ES-I3 (cell line): ENCODE results near the gene SLC52A3.

Experiments used
- H3K36me3 ChIP-seq: 2 replicates; pipeline ENCODE4 v1.6.1; 2013; ENCODE audit warnings: mild to moderate bottlenecking, low read length, control low read depth, moderate library complexity; ENCODE audit not compliant: insufficient read depth
- H3K4me1 ChIP-seq: 2 replicates; pipeline ENCODE4 v1.6.1; 2013; ENCODE audit warnings: mild to moderate bottlenecking, control low read depth, low read length; ENCODE audit not compliant: insufficient read depth
- H3K9ac ChIP-seq: 2 replicates; pipeline ENCODE4 v1.6.1; 2013; ENCODE audit warnings: low read depth, mild to moderate bottlenecking, low read length, moderate library complexity
- H3K9me3 ChIP-seq: 2 replicates; pipeline ENCODE4 v1.6.1; 2013; ENCODE audit warnings: mild to moderate bottlenecking, low read length, moderate library complexity; ENCODE audit not compliant: control insufficient read depth, insufficient read depth

Gene SLC52A3

DNA sequence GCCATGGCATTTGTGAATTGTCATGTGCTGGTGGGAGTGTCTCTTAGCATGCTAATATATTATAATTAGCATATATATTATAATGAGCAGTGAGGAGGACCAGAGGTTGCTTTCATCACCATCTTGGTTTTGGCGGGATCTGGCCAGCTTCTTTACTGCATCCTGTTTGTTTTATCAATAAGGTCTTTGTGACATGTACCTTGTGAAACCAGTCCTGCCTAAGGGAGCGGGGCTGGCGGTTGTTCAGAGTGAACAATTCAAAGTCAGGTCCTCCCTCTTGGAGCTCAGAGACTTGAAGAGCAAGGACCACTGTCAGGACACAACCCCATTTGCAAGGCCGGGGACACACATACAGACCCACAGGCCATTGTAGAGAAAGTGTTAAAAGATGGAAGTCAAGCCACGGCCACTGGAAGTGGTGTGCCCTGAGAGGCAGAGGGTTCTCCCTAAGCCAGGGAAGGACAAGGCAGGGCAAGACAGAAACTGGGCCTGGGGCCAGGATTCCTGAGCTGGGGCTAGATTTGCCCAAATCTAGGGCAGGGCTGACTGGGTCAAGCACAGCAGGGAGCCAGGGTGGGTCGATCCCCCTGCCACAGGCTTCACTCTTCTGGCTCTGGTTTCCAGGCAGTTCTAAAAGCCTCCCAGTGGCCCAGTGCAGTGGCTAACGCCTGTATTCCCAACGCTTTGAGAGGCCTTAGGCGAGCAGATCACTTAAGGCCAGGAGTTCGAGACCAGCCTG, 14.2 kb downstream of the SLC52A3 start:
- Histone ChIP-seq H3K4me1 (no peaks in the 10 kb centered on the region), H3K36me3 (no peaks in the 10 kb centered on the region), H3K9me3 (no peaks in the 10 kb centered on the region), H3K9ac (no peak overlapping the region)

DNA sequence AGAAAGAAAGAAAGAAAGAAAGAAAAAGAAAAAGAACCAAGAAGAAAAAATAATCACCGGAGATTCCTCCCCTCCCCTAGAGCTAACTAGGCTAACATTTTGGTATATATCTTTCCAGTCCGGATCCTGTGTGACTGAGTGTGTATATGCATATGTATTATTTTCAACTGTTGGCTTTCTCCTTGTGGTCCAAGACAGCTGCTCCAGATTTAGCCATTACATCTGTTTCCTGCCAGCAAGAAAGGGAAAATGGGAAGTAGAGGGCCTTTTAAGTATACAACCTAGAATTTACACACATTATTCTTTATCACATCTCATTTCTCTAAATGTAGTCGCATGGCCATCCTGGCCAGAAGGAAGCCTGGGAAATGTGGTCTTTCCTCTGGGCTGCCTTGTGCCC, 15.2 kb downstream of the SLC52A3 start:
- Histone ChIP-seq H3K36me3 (no peaks in the 10 kb centered on the region), H3K9me3 (no peaks in the 10 kb centered on the region), H3K4me1 (no peaks in the 10 kb centered on the region), H3K9ac (no peak overlapping the region)

DNA sequence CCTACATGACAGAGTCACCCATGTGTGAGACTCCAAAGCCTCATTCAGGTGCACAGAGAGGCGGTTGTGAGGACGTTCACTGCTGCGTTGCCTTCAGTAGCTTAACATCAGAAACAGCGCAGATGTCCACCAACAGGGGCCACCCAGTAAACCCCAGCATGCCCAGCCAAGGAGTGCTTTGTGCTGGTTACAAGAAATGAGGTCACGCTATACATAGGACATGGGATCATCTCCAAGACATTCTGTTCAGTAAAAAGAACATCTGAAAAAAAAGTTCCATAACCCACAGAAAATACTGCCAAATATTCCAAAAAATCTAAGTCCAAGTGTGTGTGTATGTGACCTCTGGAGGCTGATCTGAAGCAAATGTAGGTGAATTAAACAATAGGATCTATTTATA, 16.0 kb downstream of the SLC52A3 start:
- no peak overlapping the region for H3K9ac ChIP-seq
- no peaks in the 10 kb centered on the region for H3K9me3 ChIP-seq
- no peaks in the 10 kb centered on the region for H3K4me1 ChIP-seq
- H3K36me3 ChIP-seq: no peaks in the 10 kb centered on the region

DNA sequence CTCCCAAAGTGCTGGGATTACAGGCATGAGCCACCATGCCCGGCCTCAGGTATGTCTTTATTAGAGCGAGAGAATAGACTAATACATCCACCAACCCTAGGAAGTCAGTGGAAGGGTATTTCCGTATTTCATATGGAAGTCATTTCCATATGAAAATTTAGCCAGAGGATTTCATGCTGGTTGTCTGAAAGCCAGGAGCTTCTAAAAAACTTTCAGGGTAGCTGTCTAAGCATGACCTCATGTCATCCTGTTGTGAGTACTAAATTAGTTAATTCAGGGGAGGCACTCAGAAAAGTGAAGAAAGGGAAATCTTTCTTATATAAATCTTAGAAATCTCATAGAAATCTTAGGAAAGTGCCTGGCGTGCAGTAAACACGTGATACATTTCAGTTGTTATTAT, 16.5 kb downstream of the SLC52A3 start:
- no peaks in the 10 kb centered on the region for H3K36me3 ChIP-seq
- H3K9me3 ChIP-seq: no peaks in the 10 kb centered on the region
- H3K4me1 ChIP-seq: no peaks in the 10 kb centered on the region
- H3K9ac ChIP-seq: no peak overlapping the region

DNA sequence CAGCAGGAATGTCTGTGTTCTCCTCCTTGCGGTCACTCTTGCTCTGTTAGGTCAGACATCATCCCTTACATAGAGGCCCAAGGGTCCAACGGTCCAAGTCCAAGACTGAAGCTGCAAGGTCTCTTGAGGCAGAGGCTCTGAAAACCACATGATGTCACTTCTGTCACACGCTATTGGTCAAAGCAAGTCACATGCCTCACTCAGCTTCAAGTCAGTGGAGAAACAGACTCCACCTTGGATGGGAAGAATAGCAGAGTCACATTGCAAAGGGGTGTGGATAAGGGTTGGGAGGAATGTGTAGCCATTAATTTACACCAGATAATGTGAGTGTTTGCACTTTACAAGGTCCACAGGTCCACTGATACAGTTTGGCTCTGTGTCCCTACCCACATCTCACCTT, 17.5 kb downstream of the SLC52A3 start:
- H3K4me1 ChIP-seq: no peaks in the 10 kb centered on the region
- H3K9ac ChIP-seq: no peak overlapping the region
- no peaks in the 10 kb centered on the region; the same call in 1 of the 2 replicates for H3K9me3 ChIP-seq
- no peaks in the 10 kb centered on the region for H3K36me3 ChIP-seq

DNA sequence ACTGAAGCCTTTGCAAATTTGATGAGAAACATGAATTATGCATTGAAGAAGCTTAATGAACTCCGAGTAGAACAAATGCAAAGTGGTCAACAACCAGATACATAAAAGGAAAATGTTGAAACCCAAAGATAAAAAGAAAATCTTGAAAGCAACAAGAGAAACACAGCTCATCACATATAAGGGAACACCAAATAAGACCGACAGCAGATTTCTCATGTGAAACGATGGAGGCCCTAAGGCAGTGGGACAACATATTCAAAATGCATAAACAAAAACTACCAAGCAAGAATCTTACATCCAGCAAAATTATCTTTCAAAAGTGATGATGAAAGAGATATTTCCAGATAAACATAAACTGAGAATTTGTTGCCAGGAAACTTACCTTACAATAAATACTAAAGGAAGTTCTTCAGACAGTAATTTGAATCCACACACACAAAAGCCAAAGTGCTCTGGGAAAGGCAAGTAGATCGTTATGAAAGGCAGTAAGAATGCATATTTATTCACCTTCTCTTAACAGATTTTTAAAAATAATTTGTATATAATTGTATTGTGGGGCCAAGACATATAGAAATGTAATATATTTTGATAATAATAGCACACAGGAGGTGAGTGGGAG, 22.5 kb downstream of the SLC52A3 start:
- Histone ChIP-seq H3K9me3 (peaks cover 7% of the 10 kb centered on the region; the same call in 1 of the 2 replicates), H3K9ac (no peak overlapping the region), H3K36me3 (no peaks in the 10 kb centered on the region), H3K4me1 (no peaks in the 10 kb centered on the region)

DNA sequence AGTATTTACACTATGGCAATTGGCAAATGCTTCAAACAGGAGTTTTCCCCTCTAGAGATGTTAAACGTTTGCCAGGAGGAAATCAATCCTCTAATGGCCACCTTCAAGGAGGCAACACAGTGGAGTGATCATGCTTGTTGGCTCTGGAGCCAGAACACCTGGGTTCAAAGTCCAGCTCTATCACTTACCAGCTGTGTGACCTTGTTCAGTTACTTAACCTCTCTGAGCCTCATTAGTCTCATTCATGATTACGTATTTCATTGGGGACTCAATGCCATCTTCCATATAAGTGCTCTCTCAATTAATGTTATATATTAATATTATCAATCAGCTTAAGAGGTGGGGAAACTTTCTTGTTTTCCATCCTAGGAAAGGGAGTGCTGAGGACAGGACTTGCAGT, 26.1 kb downstream of the SLC52A3 start:
- Histone ChIP-seq H3K9ac (no peak overlapping the region), H3K9me3 (peaks cover 7% of the 10 kb centered on the region; the same call in 1 of the 2 replicates), H3K4me1 (no peaks in the 10 kb centered on the region), H3K36me3 (no peaks in the 10 kb centered on the region)

DNA sequence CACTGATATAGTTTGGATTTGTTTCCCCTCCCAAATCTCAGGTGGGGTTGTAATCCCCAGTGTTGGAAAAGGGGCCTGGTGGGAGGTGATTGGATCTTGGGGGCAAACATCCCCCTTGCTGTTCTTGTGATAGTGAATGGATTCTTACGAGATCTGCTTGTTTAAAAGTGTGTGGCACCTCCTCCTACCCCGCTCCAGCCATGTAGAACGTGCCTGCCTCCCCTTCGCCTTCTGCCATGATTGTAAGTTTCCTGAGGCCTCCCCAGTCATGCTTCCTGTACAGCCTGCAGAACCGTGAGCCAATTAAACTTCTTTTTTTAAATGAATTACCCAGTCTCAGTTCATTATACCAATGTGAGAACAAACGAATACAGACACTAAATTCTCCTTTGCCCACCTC, 26.7 kb downstream of the SLC52A3 start:
- no peaks in the 10 kb centered on the region for H3K4me1 ChIP-seq
- H3K9ac ChIP-seq: no peak overlapping the region
- H3K9me3 ChIP-seq: peaks cover 7% of the 10 kb centered on the region; the same call in 1 of the 2 replicates
- H3K36me3 ChIP-seq: no peaks in the 10 kb centered on the region

DNA sequence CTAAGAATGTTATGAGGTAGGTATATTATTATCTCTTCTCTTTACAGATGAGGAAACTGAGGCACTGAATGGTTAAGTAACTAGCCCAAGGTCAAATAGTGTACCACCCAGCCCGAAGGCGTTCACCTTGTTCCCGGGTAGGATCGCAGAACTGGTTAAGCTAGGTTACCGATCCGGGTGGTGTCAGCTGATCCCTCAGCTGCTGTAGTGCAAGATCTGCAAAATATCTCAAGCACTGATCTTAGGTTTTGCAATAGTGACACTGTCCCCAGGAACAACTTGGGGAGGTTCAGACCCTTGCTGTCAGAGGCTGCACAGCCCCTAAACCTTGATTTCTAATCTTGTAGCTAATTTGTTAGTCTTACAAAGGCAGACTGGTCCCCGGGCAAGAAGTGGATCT, 28.1 kb downstream of the SLC52A3 start:
- Histone ChIP-seq H3K4me1 (no peaks in the 10 kb centered on the region), H3K9ac (no peak overlapping the region), H3K36me3 (no peaks in the 10 kb centered on the region), H3K9me3 (peaks cover 7% of the 10 kb centered on the region; the same call in 1 of the 2 replicates)

DNA sequence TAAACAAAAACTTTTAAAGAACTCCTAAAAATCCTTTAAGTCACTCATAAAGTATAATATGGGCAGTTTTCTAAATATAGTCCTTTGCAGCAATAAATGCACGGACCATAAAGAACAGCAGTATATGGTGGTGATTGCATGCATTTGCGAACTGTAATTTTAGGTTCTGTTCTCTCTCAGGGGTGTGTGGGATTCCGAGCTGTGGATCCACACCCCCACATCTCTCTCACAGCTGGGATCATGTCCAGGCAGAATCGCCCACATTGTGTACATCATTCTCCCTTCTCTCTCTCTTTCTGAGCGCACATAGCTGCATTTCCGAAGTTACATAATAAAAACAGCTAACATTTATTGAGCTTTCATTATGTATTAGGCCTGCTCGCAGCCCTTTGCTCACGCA, 28.6 kb downstream of the SLC52A3 start:
- H3K9ac ChIP-seq: no peak overlapping the region
- no peaks in the 10 kb centered on the region for H3K4me1 ChIP-seq
- H3K36me3 ChIP-seq: no peaks in the 10 kb centered on the region
- peaks cover 5% of the 10 kb centered on the region; the same call in 1 of the 2 replicates for H3K9me3 ChIP-seq

DNA sequence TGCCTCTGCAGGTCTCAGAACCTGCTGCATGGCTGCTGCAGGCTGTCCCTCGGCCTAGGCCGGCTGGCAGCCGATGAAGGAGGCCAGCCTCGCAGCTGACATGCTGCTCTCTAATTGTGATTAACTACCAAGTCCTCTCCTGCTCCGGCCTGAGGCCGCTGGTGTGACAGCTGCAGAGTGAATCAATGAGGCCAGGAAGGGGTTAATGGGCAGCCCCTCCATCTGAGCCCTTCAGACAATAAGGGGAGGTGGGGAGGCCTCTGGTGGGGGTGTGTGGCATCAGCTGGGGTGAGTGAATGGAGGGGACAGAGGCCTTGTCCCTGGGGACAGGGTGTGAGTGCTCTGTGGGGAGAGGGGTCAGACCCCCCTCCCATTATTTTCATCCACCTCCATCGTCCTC, 34.4 kb downstream of the SLC52A3 start:
- peaks cover 3% of the 10 kb centered on the region; the same call in 1 of the 2 replicates for H3K4me1 ChIP-seq
- no peaks in the 10 kb centered on the region for H3K9me3 ChIP-seq
- H3K36me3 ChIP-seq: no peaks in the 10 kb centered on the region
- no peak overlapping the region for H3K9ac ChIP-seq

DNA sequence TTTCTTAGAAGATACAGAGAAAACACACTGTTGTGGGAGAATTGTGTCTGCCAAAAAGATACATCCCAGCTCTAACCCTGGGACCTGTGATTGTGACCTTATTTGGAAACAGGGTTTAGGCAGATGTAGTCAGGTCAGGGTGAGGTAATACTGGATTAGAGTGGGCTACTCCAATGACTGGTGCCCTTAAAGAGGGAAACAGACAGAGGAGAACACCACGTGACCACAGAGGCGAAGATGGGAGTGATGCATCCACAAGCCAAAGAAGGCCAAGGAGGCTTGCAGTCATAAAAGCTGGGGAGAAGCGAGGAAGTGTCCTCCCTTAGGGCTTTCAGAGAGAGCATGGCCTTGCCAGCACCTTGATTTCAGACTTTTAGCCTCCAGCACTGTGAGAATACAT, 35.6 kb downstream of the SLC52A3 start:
- H3K9ac ChIP-seq: no peak overlapping the region
- peaks cover 3% of the 10 kb centered on the region; the same call in 1 of the 2 replicates for H3K4me1 ChIP-seq
- H3K9me3 ChIP-seq: no peaks in the 10 kb centered on the region
- H3K36me3 ChIP-seq: no peaks in the 10 kb centered on the region

DNA sequence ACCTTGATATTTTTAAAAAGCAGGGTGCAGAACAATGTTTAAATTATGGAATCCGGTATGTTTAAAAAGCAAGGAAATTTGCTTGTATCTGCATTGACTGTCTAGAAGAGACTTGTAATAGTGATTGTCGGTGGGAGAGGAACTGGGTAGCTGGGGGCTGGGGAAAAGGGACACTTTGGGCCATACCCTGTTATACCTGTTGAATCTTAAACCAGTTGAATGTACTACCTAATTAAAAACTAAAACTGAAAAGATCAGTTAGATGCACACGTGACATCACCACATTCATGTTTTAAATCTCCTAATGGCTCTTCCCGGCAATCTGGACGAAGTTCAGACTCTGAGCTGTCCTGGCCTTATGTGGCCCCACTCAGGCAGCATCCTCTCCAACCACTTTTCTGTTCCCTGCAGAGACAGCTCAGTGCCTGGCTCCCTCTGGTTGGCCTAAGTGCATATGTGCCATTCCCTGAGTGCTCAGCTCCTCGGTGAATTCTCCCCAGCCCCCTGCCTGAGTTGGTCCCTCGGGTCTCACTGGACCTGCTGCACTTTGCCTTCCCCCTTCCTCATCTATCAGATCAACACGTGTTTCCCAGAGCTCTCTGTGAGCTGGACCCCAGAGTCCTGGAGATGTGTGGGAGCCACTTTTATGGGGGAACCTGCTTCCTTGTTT, 36.3 kb downstream of the SLC52A3 start:
- Histone ChIP-seq H3K9me3 (no peaks in the 10 kb centered on the region), H3K4me1 (peaks cover 3% of the 10 kb centered on the region; the same call in 1 of the 2 replicates), H3K9ac (no peak overlapping the region), H3K36me3 (no peaks in the 10 kb centered on the region)

DNA sequence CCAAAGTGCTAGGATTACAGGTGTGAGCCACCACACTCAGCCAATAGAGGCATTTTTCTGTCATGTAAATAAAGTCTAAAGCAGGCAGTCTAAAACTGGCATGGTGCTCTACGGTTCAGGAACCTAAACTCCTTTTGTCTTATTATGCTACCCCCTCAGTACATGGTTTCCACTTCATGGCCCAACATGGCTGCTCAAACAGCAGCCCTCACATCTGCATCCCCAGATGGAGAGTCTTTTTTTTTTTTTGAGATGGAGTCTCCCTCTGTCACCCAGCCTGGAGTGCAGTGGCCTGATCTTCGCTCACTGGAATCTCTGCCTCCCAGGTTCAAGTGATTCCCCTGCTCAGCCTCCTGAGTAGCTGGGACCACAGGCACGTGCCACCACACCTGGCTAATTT, 38.3 kb downstream of the SLC52A3 start:
- Histone ChIP-seq H3K4me1 (peaks cover 3% of the 10 kb centered on the region; the same call in 1 of the 2 replicates), H3K9me3 (no peaks in the 10 kb centered on the region), H3K36me3 (no peaks in the 10 kb centered on the region), H3K9ac (no peak overlapping the region)
